Hepatocyte (in vitro differentiated cells): ENCODE results near the gene LSAMP. TPM values are rescaled to one million over a fixed set of nuclear protein-coding genes. Genes with fewer than 3 reads are reported as not detected.

Source experiments
- DNase-seq: peaks from one replicate; pipeline ENCODE4 v3.0.0-alpha.2; 2016; ENCODE audit warnings: low spot score
- H2AFZ ChIP-seq: fragments of 200-600 bp; sonication (generic); 2 replicates; pipeline ENCODE4 v1.6.0; 2016; ENCODE audit warnings: antibody characterized with exemption, mild to moderate bottlenecking
- H3K27ac ChIP-seq: fragments of 200-600 bp; sonication (generic); 2 replicates; pipeline ENCODE4 v1.5.1; 2016; ENCODE audit warnings: mild to moderate bottlenecking
- H3K27me3 ChIP-seq: fragments of 200-600 bp; sonication (generic); 2 replicates; pipeline ENCODE4 v1.6.1; 2016
- H3K36me3 ChIP-seq: fragments of 200-600 bp; sonication (generic); replicated peaks from 2 replicates; pipeline ENCODE4 v1.5.1; 2016; ENCODE audit warnings: low read depth; ENCODE audit not compliant: insufficient read depth
- H3K4me1 ChIP-seq: fragments of 200-600 bp; sonication (generic); 2 replicates; pipeline ENCODE4 v1.5.1; 2016; ENCODE audit warnings: mild to moderate bottlenecking, moderate library complexity; ENCODE audit not compliant: insufficient read depth
- H3K4me2 ChIP-seq: fragments of 200-600 bp; sonication (generic); 2 replicates; pipeline ENCODE4 v1.6.0; 2016
- H3K4me3 ChIP-seq: fragments of 200-600 bp; sonication (generic); 2 replicates; pipeline ENCODE4 v1.5.1; 2016; ENCODE audit warnings: mild to moderate bottlenecking
- H3K79me2 ChIP-seq: fragments of 200-600 bp; sonication (generic); 2 replicates; pipeline ENCODE4 v1.6.0; 2017; ENCODE audit warnings: mild to moderate bottlenecking
- H3K9me2 ChIP-seq: fragments of 200-600 bp; sonication (generic); replicated peaks from 2 replicates; pipeline ENCODE4 v1.6.0; 2017; ENCODE audit warnings: mild to moderate bottlenecking; ENCODE audit not compliant: insufficient read depth
- H3K9me3 ChIP-seq: fragments of 200-600 bp; sonication (generic); 2 replicates; pipeline ENCODE4 v1.5.1; 2016; ENCODE audit warnings: low read depth, mild to moderate bottlenecking
- H4K20me1 ChIP-seq: fragments of 200-600 bp; sonication (generic); 2 replicates; pipeline ENCODE4 v1.6.0; 2016; ENCODE audit warnings: mild to moderate bottlenecking; ENCODE audit not compliant: insufficient read depth, poor library complexity, severe bottlenecking
- CTCF ChIP-seq: fragments of 200-600 bp; sonication (generic); IDR thresholded peaks from 2 replicates; pipeline ENCODE4 v1.5.1; 2016; ENCODE audit warnings: antibody characterized with exemption, mild to moderate bottlenecking; ENCODE audit not compliant: poor library complexity
- EZH2 ChIP-seq: fragments of 200-600 bp; sonication (generic); IDR thresholded peaks from 2 replicates; pipeline ENCODE4 v1.6.1; 2016; ENCODE audit warnings: antibody characterized with exemption, mild to moderate bottlenecking, borderline replicate concordance
- EZH2phosphoT487 ChIP-seq: fragments of 200-600 bp; sonication (generic); IDR thresholded peaks from one replicate; pipeline ENCODE4 v1.6.1; 2018; ENCODE audit warnings: antibody characterized with exemption, mild to moderate bottlenecking, low read depth, moderate library complexity; ENCODE audit not compliant: unreplicated experiment, severe bottlenecking
- WGBS: methylation state at CpG from one replicate; pipeline ENCODE4 v1.1.6; 2016; ENCODE audit warnings: low lambda C conversion rate; ENCODE audit errors: missing lambda C conversion rate; 5-methylcytosine and 5-hydroxymethylcytosine counted together
- polyA plus RNA-seq: library from polyadenylated mRNA; unstranded; fragments of >200 nt; fragmentation: Nextera tagmentation; extraction: Ambion mirVana; gene quantifications from 2 replicates; pipeline ENCODE4 v1.2.1, GENCODE V29; 2016
- total RNA-seq: library from RNA; depleted of rRNA; stranded (reverse); fragments of >200 nt; gene quantifications from 2 replicates; pipeline ENCODE4 v1.2.3, GENCODE V29; 2014

LSAMP gene
- total and polyA plus RNA-seq, 2 experiments from 2014 or later, result 15.1 to 22.3 TPM

- no peak for TF ChIP-seq CTCF
- TF ChIP-seq EZH2phosphoT487, result no peak
- TF ChIP-seq EZH2, result no peak
- H4K20me1 ChIP-seq, result no peaks in the 10 kb centered on the region
- no peak overlapping the region for H2AFZ ChIP-seq
- H3K9me3 ChIP-seq, result no peaks in the 10 kb centered on the region
- H3K4me1 ChIP-seq, result peaks cover 8% of the 10 kb centered on the region
- no peaks in the 10 kb centered on the region for H3K79me2 ChIP-seq
- H3K36me3 ChIP-seq, result no peaks in the 10 kb centered on the region
- no peak overlapping the region for H3K27ac ChIP-seq
- DNase-seq, result no peak
- H3K27me3 ChIP-seq, result no peaks in the 10 kb centered on the region
- H3K4me2 ChIP-seq, result no peak overlapping the region
- no peak overlapping the region for H3K4me3 ChIP-seq
- H3K9me2 ChIP-seq, result no peaks in the 10 kb centered on the region
Observed at GRCh38 chr3:116259984-116260383, 185.3 kb downstream of the LSAMP start.

GRCh38 chr3:116256843-116257485 is 188.3 kb downstream of the LSAMP start:
- Histone ChIP-seq H2AFZ (no peak overlapping the region), H3K4me1 (no peaks in the 10 kb centered on the region), H3K4me2 (no peak overlapping the region), H3K9me2 (no peaks in the 10 kb centered on the region), H3K9me3 (no peaks in the 10 kb centered on the region), H3K27me3 (no peaks in the 10 kb centered on the region), H4K20me1 (no peaks in the 10 kb centered on the region), H3K36me3 (no peaks in the 10 kb centered on the region), H3K79me2 (no peaks in the 10 kb centered on the region), H3K27ac (no peak overlapping the region), H3K4me3 (no peak overlapping the region)
- WGBS, result 49% methylated on average over 4 of the region's 4 CpGs
- TF ChIP-seq EZH2phosphoT487, result no peak
- TF ChIP-seq EZH2, result no peak
- no peak for TF ChIP-seq CTCF
- no peak for DNase-seq

GRCh38 chr3:116254541-116254940 is 190.7 kb downstream of the LSAMP start:
- Histone ChIP-seq H3K4me1 (peaks cover 3% of the 10 kb centered on the region), H3K4me3 (no peak overlapping the region), H3K36me3 (no peaks in the 10 kb centered on the region), H3K79me2 (no peaks in the 10 kb centered on the region), H3K27me3 (no peaks in the 10 kb centered on the region), H2AFZ (no peak overlapping the region), H3K9me3 (no peaks in the 10 kb centered on the region), H3K27ac (no peak overlapping the region), H4K20me1 (no peaks in the 10 kb centered on the region), H3K9me2 (no peaks in the 10 kb centered on the region), H3K4me2 (no peak overlapping the region)
- no peak for DNase-seq
- TF ChIP-seq EZH2, result no peak
- TF ChIP-seq EZH2phosphoT487, result no peak
- TF ChIP-seq CTCF, result no peak
- WGBS, result 91% methylated on average over 3 of the region's 3 CpGs
